T-helper 17 cell (primary cell): ENCODE results near the gene OTOA. TPM values are rescaled to one million over a fixed set of nuclear protein-coding genes. Genes with fewer than 3 reads are reported as not detected.
"Not testable (repeated sequence)": the region's sequence is repeated elsewhere in the genome, so short reads cannot be mapped to it uniquely, and the experiment has no call there.

Experiments used
- ATAC-seq: fragments of 150-1000 bp; cut with Tn5 transposase; 2 replicates; pipeline ENCODE4 v1.10.0; 2021; ENCODE audit warnings: mild to moderate bottlenecking, moderate library complexity
- DNase-seq, 3 donors: peaks; one replicate each; pipeline versions ENCODE4 v3.0.0 to v3.0.0-alpha.2; 2020 to 2021
- H3K9me3 ChIP-seq: one replicate; pipeline ENCODE4 v1.7.0; 2013; ENCODE audit warnings: low read length, mild to moderate bottlenecking; ENCODE audit not compliant: control insufficient read depth, poor library complexity, severe bottlenecking
- H3K27ac Mint-ChIP-seq: one replicate; pipeline ENCODE4 v1.8.0; 2022; ENCODE audit warnings: mild to moderate bottlenecking, moderate library complexity, mixed read lengths
- H3K27me3 Mint-ChIP-seq: one replicate; pipeline ENCODE4 v1.8.0; 2022; ENCODE audit warnings: mixed read lengths
- H3K36me3 Mint-ChIP-seq: one replicate; pipeline ENCODE4 v1.8.0; 2022; ENCODE audit warnings: low read depth, mixed read lengths
- H3K4me1 Mint-ChIP-seq: one replicate; pipeline ENCODE4 v1.8.0; 2022; ENCODE audit warnings: mild to moderate bottlenecking, mixed read lengths
- H3K4me3 Mint-ChIP-seq: one replicate; pipeline ENCODE4 v1.8.0; 2022; ENCODE audit warnings: mild to moderate bottlenecking, moderate library complexity, mixed read lengths
- total RNA-seq, 4 donors: library from RNA in 2 of 4; stranded (reverse) in 2 of 4; gene quantifications; one replicate each; pipeline ENCODE4 v1.2.3 and lab custom pipeline; 2022 to 2026

Gene OTOA
- total RNA-seq, 2 donors from 2014 or later = 0.10 to 0.16 TPM

DNA sequence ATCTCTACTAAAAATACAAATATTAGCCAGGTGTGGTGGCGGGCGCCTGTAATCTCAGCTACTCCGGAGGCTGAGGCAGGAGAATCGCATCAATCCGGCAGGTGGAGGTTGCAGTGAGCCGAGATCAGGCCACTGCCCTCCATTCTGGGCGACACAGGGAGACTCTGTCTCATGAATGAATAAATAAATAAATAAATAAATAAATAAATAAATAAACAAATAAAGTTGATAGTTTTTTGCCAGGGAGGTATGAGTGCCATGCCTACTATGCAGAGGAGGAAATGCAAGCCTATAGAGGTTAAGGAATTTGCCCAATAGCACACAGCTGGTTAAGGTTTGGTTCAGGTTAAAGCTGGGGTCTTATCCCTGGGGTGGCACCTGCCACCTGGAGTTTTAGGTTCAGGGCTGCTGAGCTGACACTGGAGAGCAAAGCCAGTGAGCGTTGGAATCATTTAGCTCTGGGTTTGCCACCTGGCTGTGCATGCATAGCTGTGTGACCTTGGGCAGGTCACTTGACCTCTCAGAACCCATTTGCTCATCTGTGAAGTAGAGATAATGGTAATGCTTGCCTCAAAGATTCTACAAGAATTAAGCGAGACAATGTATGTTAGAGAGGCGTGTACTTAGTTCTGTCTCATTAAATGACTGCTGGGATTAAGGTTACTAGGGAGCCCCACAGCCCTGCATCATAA, 1.2 kb downstream of the OTOA start:
- no peak for ATAC-seq
- peaks cover 10% of the 10 kb centered on the region for H3K4me1 Mint-ChIP-seq
- H3K36me3 Mint-ChIP-seq = peaks cover 5% of the 10 kb centered on the region
- H3K27me3 Mint-ChIP-seq = peaks cover 11% of the 10 kb centered on the region
- H3K4me3 Mint-ChIP-seq = no peak overlapping the region
- no peaks in the 10 kb centered on the region for H3K9me3 ChIP-seq
- peak overlapping the region; percentile 24 for H3K27ac Mint-ChIP-seq
- DNase-seq = no peak

DNA sequence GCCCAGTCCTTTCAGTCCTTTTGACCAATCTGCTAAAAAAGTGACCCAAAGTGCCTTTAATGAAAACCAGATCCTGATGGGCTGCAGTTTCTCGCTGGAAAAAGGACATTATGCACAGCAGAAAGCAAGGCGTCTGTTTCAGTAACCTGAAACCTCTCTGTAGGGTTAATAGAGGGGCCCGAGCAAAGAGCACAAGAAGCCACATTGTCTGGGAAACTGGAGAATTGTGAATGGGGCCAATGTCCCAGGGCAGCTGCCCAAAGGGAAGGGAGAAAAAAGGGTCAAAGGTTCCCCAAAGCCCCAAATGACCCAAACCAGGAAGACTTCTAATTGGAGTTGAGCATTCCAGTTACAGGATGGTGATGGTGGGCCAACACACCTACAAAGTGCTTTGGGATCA, 3.0 kb downstream of the OTOA start:
- no peak for ATAC-seq
- no peak for DNase-seq
- H3K27me3 Mint-ChIP-seq = peaks cover 24% of the 10 kb centered on the region
- no peaks in the 10 kb centered on the region for H3K9me3 ChIP-seq
- no peak overlapping the region for H3K4me3 Mint-ChIP-seq
- H3K4me1 Mint-ChIP-seq = peaks cover 6% of the 10 kb centered on the region
- peaks cover 7% of the 10 kb centered on the region for H3K36me3 Mint-ChIP-seq
- no peak overlapping the region for H3K27ac Mint-ChIP-seq

DNA sequence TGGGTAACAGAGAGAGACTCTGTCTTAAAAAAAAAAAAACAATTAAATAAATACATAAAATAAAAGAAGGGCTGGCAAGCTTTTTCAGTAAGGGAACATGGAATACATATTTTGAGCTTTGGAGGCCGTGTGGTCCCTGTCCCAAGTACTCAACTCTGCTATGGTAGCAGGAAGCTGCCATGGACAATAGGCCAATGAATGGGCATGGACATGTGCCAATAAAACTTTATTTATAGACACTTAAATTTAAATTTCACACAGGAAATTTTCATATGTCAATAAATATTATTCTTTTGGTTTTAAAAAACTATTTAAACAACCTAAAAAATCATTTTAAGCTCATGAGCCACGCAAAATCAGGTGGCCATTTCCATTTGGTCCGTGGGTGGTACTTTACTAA, 3.8 kb downstream of the OTOA start:
- Mint-ChIP-seq H3K27me3 (peaks cover 24% of the 10 kb centered on the region), H3K36me3 (peaks cover 7% of the 10 kb centered on the region), H3K4me3 (no peak overlapping the region), H3K4me1 (peaks cover 6% of the 10 kb centered on the region), H3K27ac (no peak overlapping the region)
- no peaks in the 10 kb centered on the region for H3K9me3 ChIP-seq
- no peak for DNase-seq
- ATAC-seq = no peak

DNA sequence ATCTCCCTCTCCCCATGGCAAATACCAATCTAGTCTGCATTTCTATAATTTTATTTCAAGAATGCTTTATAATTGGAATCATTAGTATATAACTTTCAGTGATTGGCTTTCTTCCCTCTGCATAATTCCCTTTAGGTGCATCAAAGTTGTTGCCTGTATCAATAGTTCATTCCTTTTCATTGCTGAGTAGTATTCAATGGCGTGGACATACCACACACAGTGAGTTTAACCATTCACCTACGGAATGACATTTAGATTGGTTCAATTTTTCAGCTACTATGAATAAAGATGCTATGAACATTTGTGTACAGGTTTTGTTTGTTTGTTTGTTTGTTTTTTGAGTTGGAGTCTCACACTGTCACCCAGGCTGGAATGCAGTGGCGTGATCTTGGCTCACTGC, 9.7 kb downstream of the OTOA start:
- DNase-seq (no peak), ATAC-seq (no peak)
- Mint-ChIP-seq H3K4me1 (peaks cover 3% of the 10 kb centered on the region), H3K4me3 (no peak overlapping the region), H3K27ac (no peak overlapping the region), H3K36me3 (peaks cover 9% of the 10 kb centered on the region), H3K27me3 (peaks cover 24% of the 10 kb centered on the region)
- no peaks in the 10 kb centered on the region for H3K9me3 ChIP-seq

DNA sequence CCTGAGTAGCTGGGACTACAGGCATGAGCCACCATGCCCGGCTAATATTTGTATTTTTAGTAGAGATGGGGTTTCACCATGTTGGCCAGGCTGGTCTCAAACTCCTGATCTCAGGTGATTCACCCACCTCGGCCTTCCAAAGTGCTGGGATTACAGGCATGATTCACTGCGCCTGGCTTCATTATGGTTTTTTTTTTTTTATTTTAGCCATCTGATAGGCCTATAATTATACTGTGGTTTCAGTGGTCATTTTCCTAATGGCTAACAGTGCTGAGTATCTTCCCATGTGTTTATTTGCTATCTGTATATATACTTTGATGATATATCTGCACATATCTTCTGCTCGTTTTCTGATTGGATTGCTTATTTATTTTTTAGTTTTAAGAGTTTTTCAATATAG, 10.7 kb downstream of the OTOA start:
- H3K27ac Mint-ChIP-seq, H3K36me3 Mint-ChIP-seq, H3K4me1 Mint-ChIP-seq, ATAC-seq, DNase-seq, H3K4me3 Mint-ChIP-seq, H3K9me3 ChIP-seq: not testable (repeated sequence)
- peaks cover 25% of the 10 kb centered on the region for H3K27me3 Mint-ChIP-seq

DNA sequence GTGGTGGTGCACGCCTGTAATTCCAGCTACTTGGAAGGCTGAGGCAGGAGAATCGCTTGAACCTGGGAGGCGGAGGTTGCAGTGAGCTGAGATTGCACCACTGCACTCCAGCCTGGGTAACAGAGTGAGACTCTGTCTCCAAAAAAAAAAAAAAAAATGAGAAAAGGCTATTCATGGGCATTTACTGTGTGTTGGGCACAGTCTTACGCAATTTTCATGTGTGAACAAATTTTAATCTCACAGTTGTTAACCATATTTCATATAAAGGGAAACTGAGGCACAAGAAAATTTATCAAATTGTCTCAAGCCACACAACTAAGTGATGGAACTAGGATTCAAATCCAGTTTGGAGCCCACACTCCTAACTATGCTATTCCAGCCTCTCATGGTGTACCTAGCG, 16.9 kb downstream of the OTOA start:
- not testable (repeated sequence) for DNase-seq, H3K36me3 Mint-ChIP-seq, H3K27ac Mint-ChIP-seq, H3K4me1 Mint-ChIP-seq, ATAC-seq, H3K9me3 ChIP-seq, H3K4me3 Mint-ChIP-seq
- H3K27me3 Mint-ChIP-seq = peaks cover 22% of the 10 kb centered on the region

DNA sequence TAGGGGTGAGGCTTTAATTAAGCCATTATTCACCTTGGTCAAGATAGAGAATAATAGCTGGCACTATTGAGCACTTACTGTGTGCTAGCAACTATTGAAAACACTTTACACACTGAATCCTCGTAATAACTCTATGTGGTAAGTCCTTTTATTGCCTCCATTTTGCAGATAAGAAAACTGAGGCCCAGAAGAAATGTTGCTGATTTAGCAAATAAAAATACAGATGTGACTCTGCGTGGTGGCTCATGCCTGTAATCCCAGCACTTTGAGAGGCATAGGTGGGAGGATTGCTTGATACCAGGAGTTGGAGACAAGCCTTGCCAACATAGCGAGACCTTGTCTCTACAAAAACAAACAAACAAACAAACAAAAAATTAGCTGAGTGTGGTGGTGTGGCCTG, 19.4 kb downstream of the OTOA start:
- H3K27ac Mint-ChIP-seq = no peak overlapping the region
- peaks cover 22% of the 10 kb centered on the region for H3K27me3 Mint-ChIP-seq

DNA sequence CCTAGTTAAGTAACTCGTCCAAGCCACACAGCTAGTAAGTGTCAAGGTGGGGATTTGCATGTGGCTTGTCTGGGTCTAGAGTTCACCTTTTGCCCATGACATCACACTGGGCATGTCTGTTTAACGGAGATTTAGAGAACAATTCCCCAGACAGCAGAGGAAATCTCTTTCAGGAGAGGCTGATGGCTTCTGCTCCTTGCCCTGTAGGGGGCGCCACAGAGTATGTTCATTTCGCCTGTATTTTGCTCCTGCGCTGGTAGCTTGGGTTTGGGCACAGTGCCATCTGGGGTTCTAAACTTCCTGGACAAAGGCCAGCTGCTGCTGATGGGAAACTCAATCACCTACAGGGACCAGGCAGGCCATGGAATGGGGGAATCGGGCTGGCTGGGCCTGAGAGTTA, 20.4 kb downstream of the OTOA start:
- Mint-ChIP-seq H3K27me3 (peaks cover 16% of the 10 kb centered on the region), H3K4me1 (no peaks in the 10 kb centered on the region), H3K36me3 (no peaks in the 10 kb centered on the region), H3K27ac (no peak overlapping the region), H3K4me3 (no peak overlapping the region)
- no peaks in the 10 kb centered on the region for H3K9me3 ChIP-seq
- peak in 2 of 3 donors; percentile 15 to 30 for DNase-seq
- ATAC-seq = no peak

More for the DNA sequence above, 19.4 kb downstream of the OTOA start:
- H3K9me3 ChIP-seq = no peaks in the 10 kb centered on the region
- Mint-ChIP-seq H3K4me1 (no peaks in the 10 kb centered on the region), H3K4me3 (no peak overlapping the region), H3K36me3 (peaks cover 2% of the 10 kb centered on the region)
- no peak for DNase-seq
- no peak for ATAC-seq

DNA sequence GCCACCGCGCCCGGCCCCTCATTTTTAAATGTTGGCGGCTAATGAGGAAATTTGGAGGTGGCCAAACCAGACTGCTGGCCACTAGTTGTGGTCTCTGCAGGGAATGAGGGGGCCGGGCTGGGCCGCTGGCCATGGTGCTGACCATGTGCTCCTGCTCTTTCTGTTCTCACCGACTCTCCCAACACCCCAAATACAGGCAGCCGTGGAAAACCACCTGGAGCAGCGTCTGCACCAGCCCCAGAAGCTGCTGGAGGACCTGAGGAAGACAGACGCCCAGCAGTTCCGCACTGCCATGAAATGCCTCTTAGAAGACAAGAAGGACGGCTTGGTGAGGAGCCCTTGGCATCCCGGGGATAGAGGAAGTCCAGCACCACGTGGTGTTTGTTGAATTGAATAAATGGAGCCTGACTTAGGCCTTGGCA, 21.3 kb downstream of the OTOA start:
- DNase-seq (no peak), ATAC-seq (no peak)
- H3K27ac Mint-ChIP-seq = no peak overlapping the region
- H3K27me3 Mint-ChIP-seq = peaks cover 15% of the 10 kb centered on the region
- no peaks in the 10 kb centered on the region for H3K36me3 Mint-ChIP-seq
- no peak overlapping the region for H3K4me3 Mint-ChIP-seq
- no peaks in the 10 kb centered on the region for H3K9me3 ChIP-seq
- no peaks in the 10 kb centered on the region for H3K4me1 Mint-ChIP-seq

DNA sequence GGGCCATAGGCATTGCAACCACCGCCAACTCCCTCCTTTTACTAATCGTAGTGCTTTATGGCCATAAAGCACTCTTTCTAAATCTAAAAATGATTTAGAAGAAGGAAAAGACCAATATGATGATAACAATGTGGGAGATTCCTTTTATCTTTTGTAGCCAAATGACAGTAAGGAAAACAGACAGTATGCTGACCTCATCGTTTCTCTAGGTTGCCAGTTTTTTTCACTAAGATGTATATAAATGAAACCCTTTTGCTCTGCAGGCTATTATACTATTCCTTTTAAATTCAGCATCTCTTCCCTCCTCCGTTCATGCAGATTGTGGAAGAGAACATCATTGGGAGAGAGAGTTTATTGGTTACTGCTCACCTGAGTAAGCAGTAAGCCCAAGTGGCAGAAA, 25.3 kb downstream of the OTOA start:
- no peaks in the 10 kb centered on the region for H3K9me3 ChIP-seq
- peaks cover 6% of the 10 kb centered on the region for H3K27me3 Mint-ChIP-seq
- no peak overlapping the region for H3K4me3 Mint-ChIP-seq
- DNase-seq (no peak), ATAC-seq (no peak)
- H3K27ac Mint-ChIP-seq = no peak overlapping the region
- H3K36me3 Mint-ChIP-seq = no peaks in the 10 kb centered on the region
- no peaks in the 10 kb centered on the region for H3K4me1 Mint-ChIP-seq

DNA sequence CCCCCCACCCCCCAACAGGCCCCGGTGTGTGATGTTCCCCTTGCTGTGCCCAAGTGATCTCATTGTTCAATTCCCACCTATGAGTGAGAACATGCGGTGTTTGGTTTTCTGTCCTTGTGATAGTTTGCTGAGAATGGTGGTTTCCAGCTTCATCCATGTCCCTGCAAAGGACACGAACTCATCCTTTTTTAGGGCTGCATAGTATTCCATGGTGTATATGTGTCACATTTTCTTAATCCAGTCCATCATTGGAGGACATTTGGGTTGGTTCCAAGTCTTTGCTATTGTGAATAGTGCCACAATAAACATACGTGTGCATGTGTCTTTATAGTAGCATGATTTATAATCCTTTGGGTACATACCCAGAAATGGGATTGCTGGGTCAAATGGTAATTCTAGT, 27.2 kb downstream of the OTOA start:
- H3K9me3 ChIP-seq, H3K4me1 Mint-ChIP-seq, DNase-seq, H3K4me3 Mint-ChIP-seq, H3K27me3 Mint-ChIP-seq, H3K27ac Mint-ChIP-seq, H3K36me3 Mint-ChIP-seq, ATAC-seq: not testable (repeated sequence)

DNA sequence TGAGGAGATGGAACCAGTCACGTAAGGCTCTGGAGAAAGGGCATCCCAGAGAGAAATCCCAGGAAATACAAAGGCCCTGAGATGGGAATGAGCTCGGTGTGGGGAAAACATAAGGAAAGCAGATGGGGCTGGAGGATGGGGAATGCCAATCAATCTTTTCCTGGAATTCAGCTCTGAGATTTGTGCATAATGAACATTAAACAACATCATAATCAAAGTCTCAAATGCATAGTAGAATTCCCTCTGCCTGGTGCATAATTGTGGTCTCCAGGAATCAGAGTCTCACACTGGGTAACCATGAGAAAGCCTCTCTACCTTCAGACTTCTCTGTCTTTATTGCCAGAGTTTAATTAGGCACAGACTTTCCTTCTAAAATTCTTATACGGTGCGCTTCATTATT, 30.8 kb downstream of the OTOA start:
- Mint-ChIP-seq H3K27me3 (peaks cover 6% of the 10 kb centered on the region), H3K4me1 (no peaks in the 10 kb centered on the region), H3K36me3 (no peaks in the 10 kb centered on the region), H3K4me3 (no peak overlapping the region), H3K27ac (no peak overlapping the region)
- ATAC-seq = no peak
- DNase-seq = no peak
- H3K9me3 ChIP-seq = no peaks in the 10 kb centered on the region

DNA sequence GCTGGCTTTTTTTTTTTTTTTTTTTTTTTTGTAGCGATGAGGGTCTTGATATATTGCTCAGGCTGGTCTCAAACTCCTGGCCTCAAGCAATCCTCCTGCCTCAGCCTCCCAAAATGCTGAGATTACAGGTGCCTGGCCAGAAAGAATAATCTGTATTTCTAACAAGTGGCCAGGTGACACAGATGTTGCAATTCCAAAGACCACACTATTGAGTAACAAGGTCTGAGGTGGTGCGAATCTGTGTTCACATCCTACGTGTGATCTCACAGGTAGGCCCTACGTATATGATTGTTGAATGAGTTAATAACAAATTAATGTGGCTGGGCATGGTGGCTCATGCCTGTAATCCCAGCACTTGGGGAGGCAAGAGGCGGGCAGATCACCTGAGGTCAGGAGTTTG, 33.3 kb downstream of the OTOA start:
- DNase-seq (no peak), ATAC-seq (no peak)
- Mint-ChIP-seq H3K27me3 (peaks cover 5% of the 10 kb centered on the region), H3K36me3 (no peaks in the 10 kb centered on the region), H3K4me1 (no peaks in the 10 kb centered on the region), H3K4me3 (no peak overlapping the region), H3K27ac (no peak overlapping the region)
- H3K9me3 ChIP-seq = no peaks in the 10 kb centered on the region

DNA sequence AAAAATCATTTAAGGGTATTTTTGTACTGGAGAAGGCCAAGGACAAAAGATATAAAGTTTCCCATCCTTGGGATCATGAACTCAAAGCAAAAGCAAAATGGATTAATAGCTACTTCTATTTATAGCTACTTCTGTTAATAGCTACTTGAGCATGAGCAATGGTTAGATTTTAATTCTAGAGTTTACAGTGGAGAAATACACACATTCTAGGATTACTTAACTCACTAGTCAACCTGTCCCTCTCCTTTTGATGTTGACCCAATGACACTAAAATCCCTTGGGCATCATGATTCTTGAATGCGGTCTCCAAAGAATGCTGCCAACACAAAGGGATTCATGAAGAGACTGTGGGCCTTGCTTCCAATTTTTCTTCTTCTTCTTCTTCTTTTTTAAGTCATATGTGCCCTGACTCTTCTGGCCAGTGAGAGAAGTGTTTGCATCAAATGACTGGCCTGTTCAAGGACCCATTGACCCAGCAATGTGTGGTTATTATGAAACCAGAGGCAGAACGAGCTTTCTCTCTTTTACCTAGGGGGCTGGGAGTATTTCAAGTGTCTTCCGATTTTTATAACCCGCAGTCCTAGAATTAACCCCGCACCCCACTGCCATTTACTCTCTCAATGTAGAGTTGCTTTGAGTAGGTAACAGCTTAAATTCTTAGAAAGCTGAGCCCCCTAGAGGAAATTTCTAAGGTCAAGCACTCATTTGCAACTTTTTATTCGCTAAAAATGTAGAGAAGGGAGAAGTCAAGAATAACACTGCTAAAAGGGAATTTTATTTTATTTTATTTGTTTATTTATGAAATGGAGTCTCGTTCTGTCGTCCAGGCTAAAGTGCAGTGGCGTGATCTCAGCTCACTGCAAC, 34.6 kb downstream of the OTOA start:
- DNase-seq = no peak
- Mint-ChIP-seq H3K27me3 (peaks cover 3% of the 10 kb centered on the region), H3K36me3 (no peaks in the 10 kb centered on the region), H3K4me1 (no peaks in the 10 kb centered on the region), H3K27ac (no peak overlapping the region), H3K4me3 (no peak overlapping the region)
- H3K9me3 ChIP-seq = no peaks in the 10 kb centered on the region
- no peak for ATAC-seq
